Vagina (tissue), 2 donors: ENCODE results near the gene OR6K6. TPM values are rescaled to one million over a fixed set of nuclear protein-coding genes. Genes with fewer than 3 reads are reported as not detected.

Source experiments
- DNase-seq, 2 donors: peaks; one replicate each; pipeline ENCODE4 v3.0.0-alpha.2; 2017; ENCODE audit errors: extremely low spot score in 2 of 2
- H3K27ac ChIP-seq: fragments of 200-600 bp; sonication (generic); one replicate; pipeline ENCODE4 v1.5.1; 2019
- H3K27me3 ChIP-seq: fragments of 200-600 bp; sonication (generic); one replicate; pipeline ENCODE4 v1.5.1; 2019
- H3K36me3 ChIP-seq, 2 donors: fragments of 200-600 bp; sonication (generic); one replicate each; pipeline ENCODE4 v1.5.1; 2017 to 2019
- H3K4me1 ChIP-seq: fragments of 200-600 bp; sonication (generic); one replicate; pipeline ENCODE4 v1.5.1; 2019
- H3K4me3 ChIP-seq, 2 donors: fragments of 200-600 bp; sonication (generic); 1 replicate in 1 of 2; 2 replicates in 1 of 2; pipeline ENCODE4 v1.5.1; 2016 to 2019
- H3K9me3 ChIP-seq: fragments of 200-600 bp; sonication (generic); one replicate; pipeline ENCODE4 v1.5.1; 2019
- CTCF ChIP-seq, 3 experiments: fragments of 450-650 bp in 2 of 3; fragments of 200-600 bp in 1 of 3; sonication (generic) in 1 of 3; IDR thresholded peaks; one replicate each; pipeline ENCODE4 v1.5.1; 2017 to 2019; ENCODE audit warnings: antibody characterized with exemption in 3 of 3, mild to moderate bottlenecking in 2 of 3, moderate library complexity in 2 of 3
- POLR2A ChIP-seq, 2 donors: fragments of 450-650 bp; IDR thresholded peaks; one replicate each; pipeline ENCODE4 v1.6.1; 2017; ENCODE audit warnings: antibody characterized with exemption in 2 of 2, mild to moderate bottlenecking in 2 of 2, moderate library complexity in 2 of 2
- POLR2AphosphoS5 ChIP-seq, 2 donors: sonication (generic); formaldehyde crosslinking; IDR thresholded peaks; one replicate each; pipeline ENCODE4 v1.9.0; 2017; ENCODE audit warnings: antibody characterized with exemption in 2 of 2, mild to moderate bottlenecking in 2 of 2, low read depth in 1 of 2; ENCODE audit not compliant: insufficient read depth in 1 of 2
- intact Hi-C: fragments of 100-400 bp; cut with DNase I; formaldehyde crosslinking; loops from one replicate; pipeline ENCODE4 v1.15.1; 2023
- total RNA-seq: library from RNA; depleted of rRNA; stranded (reverse); fragments of >200 nt; gene quantifications from one replicate; pipeline ENCODE4 v1.2.3, GENCODE V29; 2016

The OR6K6 gene
- total RNA-seq, 1 donor from 2014 or later = not detected

- no peak overlapping the region for H3K27ac ChIP-seq
- H3K4me1 ChIP-seq = no peaks in the 10 kb centered on the region
- no peak for DNase-seq
- TF ChIP-seq CTCF (IDR thresholded peaks at IDR 0.05) (no peak), POLR2AphosphoS5 (IDR thresholded peaks at IDR 0.05; ENCODE audit: insufficient read depth in 1 of 2, low read depth in 1 of 2) (no peak), POLR2A (IDR thresholded peaks at IDR 0.05) (no peak)
- H3K4me3 ChIP-seq = no peak overlapping the region
- intact Hi-C loops = no loop called here
- no peaks in the 10 kb centered on the region for H3K36me3 ChIP-seq
- no peaks in the 10 kb centered on the region for H3K9me3 ChIP-seq
- H3K27me3 ChIP-seq = no peaks in the 10 kb centered on the region
Measured at GRCh38 chr1:158717344-158717743, 37.2 kb upstream of the OR6K6 start.

GRCh38 chr1:158719664-158720063 lies 34.9 kb upstream of the OR6K6 start:
- H3K4me3 ChIP-seq = no peak overlapping the region
- no peaks in the 10 kb centered on the region for H3K36me3 ChIP-seq
- H3K27ac ChIP-seq = no peak overlapping the region
- H3K27me3 ChIP-seq = no peaks in the 10 kb centered on the region
- H3K4me1 ChIP-seq = no peaks in the 10 kb centered on the region
- no peak for TF ChIP-seq CTCF (IDR thresholded peaks at IDR 0.05)
- TF ChIP-seq POLR2A (IDR thresholded peaks at IDR 0.05) = no peak
- TF ChIP-seq POLR2AphosphoS5 (IDR thresholded peaks at IDR 0.05; ENCODE audit: insufficient read depth in 1 of 2, low read depth in 1 of 2) = no peak
- intact Hi-C loops = no loop called here
- no peaks in the 10 kb centered on the region for H3K9me3 ChIP-seq
- DNase-seq = no peak

GRCh38 chr1:158720620-158721019 lies 33.9 kb upstream of the OR6K6 start, which contains the start of gene OR6K3:
OR6K3 (minus strand) TSS chr1:158720720; CDS start chr1:158718115, 2,605 bp downstream.
- Histone ChIP-seq H3K4me3 (no peak within 1 kb of the TSS), H3K36me3 (no peaks in the 10 kb centered on the region), H3K4me1 (no peaks in the 10 kb centered on the region), H3K27me3 (no peaks in the 10 kb centered on the region), H3K27ac (no peak within 1 kb of the TSS), H3K9me3 (no peaks in the 10 kb centered on the region)
- DNase-seq = no peak
- TF ChIP-seq CTCF (IDR thresholded peaks at IDR 0.05) = no peak
- TF ChIP-seq POLR2AphosphoS5 (IDR thresholded peaks at IDR 0.05; ENCODE audit: insufficient read depth in 1 of 2, low read depth in 1 of 2) = no peak
- TF ChIP-seq POLR2A (IDR thresholded peaks at IDR 0.05) = no peak
- intact Hi-C loops = no loop called here

- intact Hi-C loops = no loop called here
- TF ChIP-seq POLR2AphosphoS5 (IDR thresholded peaks at IDR 0.05; ENCODE audit: insufficient read depth in 1 of 2, low read depth in 1 of 2) = no peak
- no peak for TF ChIP-seq POLR2A (IDR thresholded peaks at IDR 0.05)
- TF ChIP-seq CTCF (IDR thresholded peaks at IDR 0.05) = no peak
- H3K27ac ChIP-seq = no peak overlapping the region
- no peaks in the 10 kb centered on the region for H3K36me3 ChIP-seq
- H3K4me1 ChIP-seq = no peaks in the 10 kb centered on the region
- peak in 1 of 2 donors; percentile 54 for DNase-seq
- H3K27me3 ChIP-seq = no peaks in the 10 kb centered on the region
- H3K9me3 ChIP-seq = no peaks in the 10 kb centered on the region
- no peak overlapping the region for H3K4me3 ChIP-seq
Measured at GRCh38 chr1:158724442-158724841, 30.1 kb upstream of the OR6K6 start.

- H3K27me3 ChIP-seq = no peaks in the 10 kb centered on the region
- H3K4me3 ChIP-seq = no peak overlapping the region
- H3K4me1 ChIP-seq = no peaks in the 10 kb centered on the region
- TF ChIP-seq POLR2AphosphoS5 (IDR thresholded peaks at IDR 0.05; ENCODE audit: insufficient read depth in 1 of 2, low read depth in 1 of 2) (no peak), POLR2A (IDR thresholded peaks at IDR 0.05) (no peak), CTCF (IDR thresholded peaks at IDR 0.05) (no peak)
- no peak for DNase-seq
- intact Hi-C loops = no loop called here
- no peaks in the 10 kb centered on the region for H3K9me3 ChIP-seq
- H3K27ac ChIP-seq = no peak overlapping the region
- no peaks in the 10 kb centered on the region for H3K36me3 ChIP-seq
Measured at GRCh38 chr1:158728510-158729225, 25.9 kb upstream of the OR6K6 start.
